Measurements from ENCODE around the gene MTMR6.

DNA sequence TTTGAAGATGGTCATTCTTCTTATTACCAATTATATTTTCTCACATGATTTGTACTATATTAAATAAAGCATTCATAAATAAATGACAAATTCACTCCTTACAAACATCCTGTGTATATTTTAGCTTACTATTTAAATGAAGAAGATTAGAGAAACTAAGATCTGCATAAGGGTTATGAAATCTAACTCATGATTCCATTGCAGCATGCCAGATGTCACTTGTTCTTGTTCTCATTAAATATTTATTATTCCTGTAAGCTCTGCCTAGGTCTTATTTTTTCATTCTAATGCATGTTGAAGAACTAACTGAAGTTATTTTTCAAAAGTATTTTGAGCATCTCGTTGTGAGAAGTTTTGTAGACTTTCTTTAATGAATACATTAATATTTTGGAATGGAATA is 32.5 kb upstream of the MTMR6 start:
- TF ChIP-seq, protein P1, sequence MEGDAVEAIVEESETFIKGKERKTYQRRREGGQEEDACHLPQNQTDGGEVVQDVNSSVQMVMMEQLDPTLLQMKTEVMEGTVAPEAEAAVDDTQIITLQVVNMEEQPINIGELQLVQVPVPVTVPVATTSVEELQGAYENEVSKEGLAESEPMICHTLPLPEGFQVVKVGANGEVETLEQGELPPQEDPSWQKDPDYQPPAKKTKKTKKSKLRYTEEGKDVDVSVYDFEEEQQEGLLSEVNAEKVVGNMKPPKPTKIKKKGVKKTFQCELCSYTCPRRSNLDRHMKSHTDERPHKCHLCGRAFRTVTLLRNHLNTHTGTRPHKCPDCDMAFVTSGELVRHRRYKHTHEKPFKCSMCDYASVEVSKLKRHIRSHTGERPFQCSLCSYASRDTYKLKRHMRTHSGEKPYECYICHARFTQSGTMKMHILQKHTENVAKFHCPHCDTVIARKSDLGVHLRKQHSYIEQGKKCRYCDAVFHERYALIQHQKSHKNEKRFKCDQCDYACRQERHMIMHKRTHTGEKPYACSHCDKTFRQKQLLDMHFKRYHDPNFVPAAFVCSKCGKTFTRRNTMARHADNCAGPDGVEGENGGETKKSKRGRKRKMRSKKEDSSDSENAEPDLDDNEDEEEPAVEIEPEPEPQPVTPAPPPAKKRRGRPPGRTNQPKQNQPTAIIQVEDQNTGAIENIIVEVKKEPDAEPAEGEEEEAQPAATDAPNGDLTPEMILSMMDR (IDR thresholded peaks at IDR 0.05), result no peak
- TF ChIP-seq POLR2A (IDR thresholded peaks at IDR 0.05; ENCODE audit: low read depth), result no peak
